DMS153 treated with DMSO at 0.1 percent for 48 hours (cell line): Measurements from ENCODE around the gene DDC.
"Not testable (repeated sequence)": the region's sequence is repeated elsewhere in the genome, so short reads cannot be mapped to it uniquely, and the experiment has no call there.

Source experiments
- DNase-seq: peaks from one replicate; lab custom pipeline; 2025; ENCODE audit not compliant: unreplicated experiment; lab: John Stamatoyannopoulos, UW

DDC gene

GRCh38 chr7:50529093-50529862 is 35.9 kb downstream of the DDC start:
- DNase-seq: no peak

- no peak for DNase-seq
Observed at GRCh38 chr7:50528266-50529092, 36.7 kb downstream of the DDC start.

- not testable (repeated sequence) for DNase-seq
Observed at GRCh38 chr7:50519350-50519749, 45.9 kb downstream of the DDC start.

GRCh38 chr7:50513166-50513871 is 51.9 kb downstream of the DDC start:
- DNase-seq: no peak

GRCh38 chr7:50512384-50512783 is 52.8 kb downstream of the DDC start:
- no peak for DNase-seq

- DNase-seq: no peak
Observed at GRCh38 chr7:50509459-50509858, 55.7 kb downstream of the DDC start.

- DNase-seq: no peak
Observed at GRCh38 chr7:50508471-50508943, 56.7 kb downstream of the DDC start.

- DNase-seq: no peak
Observed at GRCh38 chr7:50507898-50508470, 57.2 kb downstream of the DDC start.

GRCh38 chr7:50505553-50506210 is 59.5 kb downstream of the DDC start:
- DNase-seq: no peak

- no peak for DNase-seq
Observed at GRCh38 chr7:50504646-50505546, 60.3 kb downstream of the DDC start.

- no peak for DNase-seq
Observed at GRCh38 chr7:50502947-50503346, 62.3 kb downstream of the DDC start.

- DNase-seq: no peak
Observed at GRCh38 chr7:50502001-50502684, 63.1 kb downstream of the DDC start.

- DNase-seq: no peak
Observed at GRCh38 chr7:50499092-50499491, 66.1 kb downstream of the DDC start.

GRCh38 chr7:50497968-50498367 is 67.2 kb downstream of the DDC start:
- no peak for DNase-seq

GRCh38 chr7:50497068-50497642 is 68.0 kb downstream of the DDC start:
- DNase-seq: no peak

GRCh38 chr7:50496569-50496968 is 68.6 kb downstream of the DDC start:
- no peak for DNase-seq

GRCh38 chr7:50495746-50496145 is 69.5 kb downstream of the DDC start:
- DNase-seq: no peak

GRCh38 chr7:50492770-50493519 is 72.3 kb downstream of the DDC start:
- DNase-seq: no peak
